NCI-H2107 (cell line): ENCODE data around the gene RAB43.
A peak's percentile ranks its signal among the peaks of the same experiment; 100 is the strongest.

Source experiments
- DNase-seq: peaks from one replicate; lab custom pipeline; 2025; lab: John Stamatoyannopoulos, UW

The RAB43 gene

GRCh38 chr3:129060276-129061022 is 61.2 kb downstream of the RAB43 start, which contains the start of gene GP9:
Gene GP9 (plus strand): TSS chr3:129060779. CDS start chr3:129061740, 961 bp downstream.
- no peak for DNase-seq

GRCh38 chr3:129059311-129059958 is 62.2 kb downstream of the RAB43 start:
- no peak for DNase-seq

GRCh38 chr3:129058441-129059200 is 63.0 kb downstream of the RAB43 start:
- no peak for DNase-seq

GRCh38 chr3:129057249-129057648 is 64.4 kb downstream of the RAB43 start:
- DNase-seq: no peak

- DNase-seq: no peak
Measured at GRCh38 chr3:129056451-129057173, 65.0 kb downstream of the RAB43 start.

- DNase-seq: no peak
Measured at GRCh38 chr3:129054605-129055104, 66.9 kb downstream of the RAB43 start.

- DNase-seq: no peak
Measured at GRCh38 chr3:129052675-129053074, 68.9 kb downstream of the RAB43 start.

- no peak for DNase-seq
Measured at GRCh38 chr3:129051871-129052340, 69.7 kb downstream of the RAB43 start.

- DNase-seq: no peak
Measured at GRCh38 chr3:129050556-129051295, 70.9 kb downstream of the RAB43 start.

GRCh38 chr3:129047553-129047839 is 74.1 kb downstream of the RAB43 start:
- DNase-seq: no peak

- DNase-seq: no peak
Measured at GRCh38 chr3:129046732-129047552, 74.7 kb downstream of the RAB43 start.

GRCh38 chr3:129046037-129046731 is 75.4 kb downstream of the RAB43 start:
- no peak for DNase-seq

GRCh38 chr3:129045675-129046036 is 75.9 kb downstream of the RAB43 start:
- no peak for DNase-seq

GRCh38 chr3:129040579-129041300 is 80.9 kb downstream of the RAB43 start:
- DNase-seq: no peak

GRCh38 chr3:129040039-129040336 is 81.6 kb downstream of the RAB43 start:
- DNase-seq: no peak

- DNase-seq: peak; percentile 82
Measured at GRCh38 chr3:129039271-129040038, 82.1 kb downstream of the RAB43 start.

GRCh38 chr3:129038121-129038855 is 83.3 kb downstream of the RAB43 start:
- DNase-seq: no peak
